OCI-M1 (cell line): ENCODE data around the gene KIR2DL4.
"Not testable (repeated sequence)": the region's sequence is repeated elsewhere in the genome, so short reads cannot be mapped to it uniquely, and the experiment has no call there.

Experiments used
- DNase-seq: peaks from one replicate; lab custom pipeline; 2025; lab: John Stamatoyannopoulos, UW

KIR2DL4 gene

DNA sequence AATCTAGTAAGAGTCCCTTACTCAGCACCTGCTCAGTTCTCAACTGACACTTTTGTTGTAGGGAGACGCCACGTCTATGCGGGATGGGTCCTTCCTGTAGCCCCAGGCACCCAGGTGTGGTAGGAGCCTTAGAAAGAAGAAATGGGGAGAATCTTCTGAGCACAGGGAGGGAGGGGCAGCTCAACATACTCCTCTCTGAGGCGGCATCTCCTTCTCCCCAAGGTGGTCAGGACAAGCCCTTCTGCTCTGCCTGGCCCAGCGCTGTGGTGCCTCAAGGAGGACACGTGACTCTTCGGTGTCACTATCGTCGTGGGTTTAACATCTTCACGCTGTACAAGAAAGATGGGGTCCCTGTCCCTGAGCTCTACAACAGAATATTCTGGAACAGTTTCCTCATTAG is 1.2 kb downstream of the KIR2DL4 start:
- no peak for DNase-seq

DNA sequence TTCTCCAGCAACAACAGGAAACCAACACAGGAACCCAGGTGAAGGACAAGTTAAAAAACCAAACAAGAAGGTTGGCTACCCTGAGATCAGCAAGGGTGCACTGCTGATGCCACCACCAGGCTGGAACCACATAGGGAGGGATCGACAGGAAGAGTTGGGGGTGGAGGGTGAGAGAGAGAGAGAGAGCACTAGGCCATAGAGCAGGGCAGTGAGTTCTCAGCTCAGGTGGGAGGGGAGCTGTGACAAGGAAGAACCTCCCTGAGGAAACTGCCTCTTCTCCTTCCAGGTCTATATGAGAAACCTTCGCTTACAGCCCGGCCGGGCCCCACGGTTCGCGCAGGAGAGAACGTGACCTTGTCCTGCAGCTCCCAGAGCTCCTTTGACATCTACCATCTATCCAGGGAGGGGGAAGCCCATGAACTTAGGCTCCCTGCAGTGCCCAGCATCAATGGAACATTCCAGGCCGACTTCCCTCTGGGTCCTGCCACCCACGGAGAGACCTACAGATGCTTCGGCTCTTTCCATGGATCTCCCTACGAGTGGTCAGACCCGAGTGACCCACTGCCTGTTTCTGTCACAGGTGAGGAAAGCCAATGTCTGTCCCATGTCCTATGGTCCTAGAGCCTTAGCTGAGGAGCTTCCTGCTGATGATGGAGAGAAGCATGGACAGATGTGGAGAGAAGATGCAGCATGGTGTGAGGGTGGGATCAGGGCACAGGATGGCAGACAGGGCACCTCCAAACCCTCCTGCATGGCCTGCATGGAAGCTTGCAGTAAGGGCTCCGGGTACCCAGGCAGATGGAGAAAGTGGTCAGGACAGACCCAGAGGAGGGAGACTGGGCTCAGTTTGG is 2.5 kb downstream of the KIR2DL4 start:
- DNase-seq: no peak

DNA sequence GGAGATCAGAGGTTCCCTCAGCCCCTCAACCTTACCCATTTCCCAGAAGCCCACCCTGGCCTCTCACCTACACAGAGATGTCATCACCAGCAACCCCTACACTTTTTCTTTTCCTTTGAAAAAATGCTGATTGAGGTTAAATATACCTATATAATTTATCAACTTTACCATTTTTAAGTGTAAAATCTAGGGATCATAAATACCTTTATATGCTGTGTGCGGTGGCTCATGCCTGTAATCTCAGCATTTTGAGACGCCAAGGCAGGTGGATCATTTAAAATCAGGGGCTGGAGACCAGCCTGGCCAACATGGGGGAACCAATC is 3.1 kb downstream of the KIR2DL4 start:
- no peak for DNase-seq

- not testable (repeated sequence) for DNase-seq
These were observed 11.2 kb downstream of the KIR2DL4 start for GRCh38 chr19:54814571-54814970.

DNA sequence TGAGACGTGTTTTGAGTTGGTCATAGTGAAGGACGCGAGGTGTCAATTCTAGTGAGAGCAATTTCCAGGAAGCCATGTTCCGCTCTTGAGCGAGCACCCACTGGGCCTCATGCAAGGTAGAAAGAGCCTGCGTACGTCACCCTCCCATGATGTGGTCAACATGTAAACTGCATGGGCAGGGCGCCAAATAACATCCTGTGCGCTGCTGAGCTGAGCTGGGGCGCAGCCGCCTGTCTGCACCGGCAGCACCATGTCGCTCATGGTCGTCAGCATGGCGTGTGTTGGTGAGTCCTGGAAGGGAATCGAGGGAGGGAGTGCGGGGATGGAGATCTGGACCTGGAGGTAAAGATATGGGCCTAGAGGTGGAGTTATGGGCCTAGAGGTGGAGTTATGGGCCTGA is 12.8 kb downstream of the KIR2DL4 start, which contains the start of gene KIR3DL1:
Gene KIR3DL1, plus strand, starts transcription at position 218 of the 400 bp plus-strand sequence.
- not testable (repeated sequence) for DNase-seq

- DNase-seq: no peak
These were observed 14.5 kb downstream of the KIR2DL4 start for GRCh38 chr19:54817670-54818536.

DNA sequence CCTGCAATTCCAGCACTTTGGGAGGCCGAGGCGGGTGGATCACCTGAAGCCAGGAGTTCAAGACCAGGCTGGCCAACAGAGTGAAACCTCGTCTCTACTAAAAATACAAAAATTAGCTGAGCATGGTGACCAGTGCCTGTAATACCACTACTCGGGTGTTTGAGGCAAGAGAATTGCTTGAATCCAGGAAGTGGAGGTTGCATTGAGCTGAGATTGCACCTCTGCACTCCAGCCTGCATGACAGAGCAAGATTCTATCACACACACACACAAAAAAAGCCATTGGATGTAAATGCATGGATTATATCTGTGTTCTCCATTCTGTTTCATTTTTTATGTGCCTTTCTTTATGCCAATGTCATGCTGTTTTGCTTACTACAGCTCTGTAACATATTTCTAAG is 21.0 kb downstream of the KIR2DL4 start:
- DNase-seq: not testable (repeated sequence)

DNA sequence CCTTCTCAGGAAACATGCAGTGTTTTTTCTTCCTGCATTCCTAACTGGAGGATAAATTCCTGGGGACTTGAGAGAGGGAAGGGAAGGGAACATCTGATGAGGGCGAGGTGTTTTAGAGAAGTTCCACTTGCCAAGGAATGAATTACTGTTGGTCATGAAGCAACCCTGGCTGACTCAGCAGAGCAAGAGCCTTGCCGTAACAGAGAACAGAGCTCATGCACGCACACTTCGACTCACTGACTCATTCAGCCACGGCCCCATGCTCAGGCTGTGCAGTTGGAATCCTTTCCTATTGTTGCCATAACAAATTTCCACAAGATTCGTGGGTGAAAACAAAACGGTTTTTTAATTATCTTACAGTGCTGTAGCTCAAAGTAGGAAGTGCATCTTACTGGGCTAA is 21.9 kb downstream of the KIR2DL4 start:
- DNase-seq: not testable (repeated sequence)

DNA sequence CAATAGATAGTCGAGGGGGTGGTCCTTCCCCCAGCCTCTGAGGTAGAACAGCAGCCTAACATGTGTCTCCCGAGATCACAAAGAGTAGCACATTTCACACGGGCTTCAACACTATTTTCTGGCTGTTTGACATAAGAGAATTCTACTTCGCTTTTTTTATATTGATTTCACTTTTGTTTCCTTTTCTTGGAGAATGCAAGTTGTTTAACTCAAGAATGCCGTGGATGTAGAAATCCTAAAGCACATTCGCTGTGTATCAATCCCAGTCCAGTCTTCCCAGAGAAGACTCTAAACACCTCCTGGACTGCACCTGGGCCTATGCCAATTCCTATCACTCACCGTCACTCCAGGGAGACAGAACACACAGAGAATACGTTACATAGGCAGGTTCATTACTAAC is 24.7 kb downstream of the KIR2DL4 start:
- DNase-seq: not testable (repeated sequence)

DNA sequence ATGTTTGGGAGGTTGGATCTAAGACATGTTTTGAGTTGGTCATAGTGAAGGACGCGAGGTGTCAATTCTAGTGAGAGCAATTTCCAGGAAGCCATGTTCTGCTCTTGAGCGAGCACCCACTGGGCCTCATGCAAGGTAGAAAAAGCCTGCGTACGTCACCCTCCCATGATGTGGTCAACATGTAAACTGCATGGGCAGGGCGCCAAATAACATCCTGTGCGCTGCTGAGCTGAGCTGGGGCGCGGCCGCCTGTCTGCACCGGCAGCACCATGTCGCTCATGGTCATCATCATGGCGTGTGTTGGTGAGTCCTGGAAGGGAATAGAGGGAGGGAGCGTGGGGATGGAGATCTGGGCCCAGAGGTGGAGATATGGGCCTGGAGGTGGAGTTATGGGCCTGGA is 29.1 kb downstream of the KIR2DL4 start, which contains the start of gene KIR2DS4:
Gene KIR2DS4, plus strand, starts transcription at position 181 of the 400 bp plus-strand sequence.
- not testable (repeated sequence) for DNase-seq

- DNase-seq: not testable (repeated sequence)
These were observed 31.7 kb downstream of the KIR2DL4 start for GRCh38 chr19:54835126-54835525.

DNA sequence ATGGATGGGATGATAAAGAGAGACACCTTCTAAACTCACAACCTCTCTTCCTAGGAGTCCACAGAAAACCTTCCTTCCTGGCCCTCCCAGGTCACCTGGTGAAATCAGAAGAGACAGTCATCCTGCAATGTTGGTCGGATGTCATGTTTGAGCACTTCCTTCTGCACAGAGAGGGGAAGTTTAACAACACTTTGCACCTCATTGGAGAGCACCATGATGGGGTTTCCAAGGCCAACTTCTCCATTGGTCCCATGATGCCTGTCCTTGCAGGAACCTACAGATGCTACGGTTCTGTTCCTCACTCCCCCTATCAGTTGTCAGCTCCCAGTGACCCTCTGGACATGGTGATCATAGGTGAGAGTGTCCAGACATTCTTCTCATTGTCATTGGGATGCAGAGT is 34.1 kb downstream of the KIR2DL4 start:
- DNase-seq: not testable (repeated sequence)

GRCh38 chr19:54843171-54843570 is 39.8 kb downstream of the KIR2DL4 start:
- not testable (repeated sequence) for DNase-seq

GRCh38 chr19:54850061-54850640 is 46.7 kb downstream of the KIR2DL4 start, which contains the start of gene KIR3DL2:
TSS of gene KIR3DL2 (plus strand) at chr19:54850443. CDS start at chr19:54850476, 33 bp downstream.
- not testable (repeated sequence) for DNase-seq

- DNase-seq: no peak
These were observed 47.5 kb downstream of the KIR2DL4 start for GRCh38 chr19:54850930-54851329.

GRCh38 chr19:54851353-54851752 is 47.9 kb downstream of the KIR2DL4 start:
- no peak for DNase-seq

DNA sequence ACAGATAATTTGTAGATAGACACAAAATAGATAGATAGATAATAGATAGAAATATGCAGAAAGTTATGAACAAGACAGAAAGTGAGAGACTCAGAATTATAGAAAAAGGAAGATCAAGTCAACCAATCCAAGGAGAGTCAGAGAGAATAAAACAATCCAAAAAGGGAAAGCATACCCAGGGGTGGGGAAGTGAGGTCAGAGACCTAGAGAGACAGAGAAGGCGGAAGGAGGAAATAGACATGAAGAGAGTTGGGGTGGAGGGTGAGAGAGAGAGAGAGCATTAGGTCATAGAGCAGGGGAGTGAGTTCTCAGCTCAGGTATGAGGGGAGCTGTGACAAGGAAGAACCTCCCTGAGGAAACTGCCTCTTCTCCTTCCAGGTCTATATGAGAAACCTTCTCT is 51.8 kb downstream of the KIR2DL4 start:
- not testable (repeated sequence) for DNase-seq

DNA sequence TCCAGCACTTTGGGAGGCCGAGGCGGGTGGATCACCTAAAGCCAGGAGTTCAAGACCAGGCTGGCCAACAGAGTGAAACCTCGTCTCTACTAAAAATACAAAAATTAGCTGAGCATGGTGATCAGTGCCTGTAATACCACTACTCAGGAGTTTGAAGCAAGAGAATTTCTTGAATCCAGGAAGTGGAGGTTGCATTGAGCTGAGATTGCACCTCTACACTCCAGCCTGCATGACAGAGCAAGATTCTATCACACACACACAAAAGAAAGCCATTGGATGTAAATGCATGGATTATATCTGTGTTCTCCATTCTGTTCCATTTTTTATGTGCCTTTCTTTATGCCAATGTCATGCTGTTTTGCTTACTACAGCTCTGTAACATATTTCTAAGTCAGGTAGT is 55.1 kb downstream of the KIR2DL4 start:
- DNase-seq: not testable (repeated sequence)

- peak; percentile 21 for DNase-seq
These were observed 56.0 kb downstream of the KIR2DL4 start for GRCh38 chr19:54859421-54859820.

DNA sequence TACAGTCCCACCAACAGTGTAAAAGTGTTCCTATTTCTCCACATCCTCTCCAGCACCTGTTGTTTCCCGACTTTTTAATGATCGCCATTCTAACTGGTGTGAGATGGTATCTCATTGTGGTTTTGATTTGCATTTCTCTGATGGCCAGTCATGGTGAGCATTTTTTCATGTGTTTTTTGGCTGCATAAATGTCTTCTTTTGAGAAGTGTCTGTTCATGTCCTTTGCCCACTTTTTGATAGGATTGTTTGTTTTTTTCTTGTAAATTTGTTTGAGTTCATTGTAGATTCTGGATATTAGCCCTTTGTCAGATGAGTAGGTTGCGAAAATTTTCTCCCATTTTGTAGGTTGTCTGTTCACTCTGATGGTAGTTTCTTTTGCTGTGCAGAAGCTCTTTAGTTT is 60.0 kb downstream of the KIR2DL4 start:
- DNase-seq: not testable (repeated sequence)
